NCI-H2227 treated with DMSO at 0.1 percent for 48 hours (cell line): ENCODE data around the gene FAM98C.

Source experiments
- DNase-seq: peaks from one replicate; lab custom pipeline; 2025; lab: John Stamatoyannopoulos, UW

The FAM98C gene

GRCh38 chr19:38457202-38457601, 54.3 kb downstream of the FAM98C start:
- DNase-seq, result no peak

GRCh38 chr19:38457690-38458405, 55.0 kb downstream of the FAM98C start:
- no peak for DNase-seq
